Astrocyte (in vitro differentiated cells and primary cell): ENCODE measurements around the gene FGF12. TPM values are rescaled to one million over a fixed set of nuclear protein-coding genes. Genes with fewer than 3 reads are reported as not detected.

ENCODE experiments used
- DNase-seq: peaks from one replicate; pipeline ENCODE4 v3.0.0-alpha.2; 2010; ENCODE audit warnings: low read depth
- FAIRE-seq: peaks from 2 replicates; lab custom pipeline; 2011; peaks lifted over from hg19 to GRCh38; lab: Jason Lieb, UNC
- H2AFZ ChIP-seq: 2 replicates; pipeline ENCODE4 v1.6.0; 2012; ENCODE audit warnings: low read depth, low read length, inconsistent platforms
- H3K27ac ChIP-seq: 2 replicates; pipeline ENCODE4 v1.5.1; 2011; ENCODE audit warnings: low read depth, low read length, inconsistent platforms
- H3K27me3 ChIP-seq: 2 replicates; pipeline ENCODE4 v1.6.0; 2011; ENCODE audit warnings: low read length, inconsistent platforms; ENCODE audit not compliant: insufficient read depth
- H3K36me3 ChIP-seq: 2 replicates; pipeline ENCODE4 v1.5.1; 2011; ENCODE audit warnings: low read length, inconsistent platforms; ENCODE audit not compliant: insufficient read depth
- H3K4me1 ChIP-seq: 2 replicates; pipeline ENCODE4 v1.5.1; 2011; ENCODE audit warnings: low read length, inconsistent platforms; ENCODE audit not compliant: insufficient read depth
- H3K4me2 ChIP-seq: 2 replicates; pipeline ENCODE4 v1.6.0; 2012; ENCODE audit warnings: low read length, inconsistent platforms
- H3K4me3 ChIP-seq: 2 replicates; pipeline ENCODE4 v1.5.1; 2011; ENCODE audit warnings: low read depth, mild to moderate bottlenecking, low read length, inconsistent platforms; ENCODE audit not compliant: insufficient read depth
- H3K79me2 ChIP-seq: 2 replicates; pipeline ENCODE4 v1.6.0; 2012; ENCODE audit warnings: mild to moderate bottlenecking, low read length, inconsistent platforms; ENCODE audit not compliant: insufficient read depth
- H3K9ac ChIP-seq: 2 replicates; pipeline ENCODE4 v1.6.0; 2012; ENCODE audit warnings: mild to moderate bottlenecking, low read length, inconsistent platforms
- H3K9me3 ChIP-seq: 2 replicates; pipeline ENCODE4 v1.5.1; 2012; ENCODE audit warnings: low read depth, mild to moderate bottlenecking, low read length, inconsistent platforms; ENCODE audit not compliant: insufficient read depth
- H4K20me1 ChIP-seq: 2 replicates; pipeline ENCODE4 v1.6.0; 2012; ENCODE audit warnings: low read length, inconsistent platforms; ENCODE audit not compliant: insufficient read depth
- H3K27ac Mint-ChIP-seq: one replicate; pipeline ENCODE4 v1.8.0; 2021; ENCODE audit warnings: mild to moderate bottlenecking, mixed read lengths; ENCODE audit not compliant: unreplicated experiment
- H3K27me3 Mint-ChIP-seq: one replicate; pipeline ENCODE4 v1.8.0; 2021; ENCODE audit warnings: low read depth, mixed read lengths; ENCODE audit not compliant: unreplicated experiment
- H3K36me3 Mint-ChIP-seq: one replicate; pipeline ENCODE4 v1.8.0; 2021; ENCODE audit warnings: low read depth, mixed read lengths; ENCODE audit not compliant: unreplicated experiment
- H3K4me1 Mint-ChIP-seq: one replicate; pipeline ENCODE4 v1.8.0; 2021; ENCODE audit warnings: low read depth, mixed read lengths; ENCODE audit not compliant: unreplicated experiment
- H3K4me3 Mint-ChIP-seq: one replicate; pipeline ENCODE4 v1.8.0; 2021; ENCODE audit warnings: mild to moderate bottlenecking, moderate library complexity, mixed read lengths; ENCODE audit not compliant: unreplicated experiment
- H3K9me3 Mint-ChIP-seq: one replicate; pipeline ENCODE4 v1.8.0; 2021; ENCODE audit warnings: mild to moderate bottlenecking, mixed read lengths; ENCODE audit not compliant: unreplicated experiment
- CTCF ChIP-seq: IDR thresholded peaks from 2 replicates; pipeline ENCODE4 v1.5.1; 2011; ENCODE audit warnings: low read depth, mild to moderate bottlenecking, inconsistent platforms, low read length, moderate library complexity; ENCODE audit not compliant: insufficient read depth
- EZH2 ChIP-seq: IDR thresholded peaks from 2 replicates; pipeline ENCODE4 v1.6.1; 2012; ENCODE audit warnings: mild to moderate bottlenecking, low read length, inconsistent platforms; ENCODE audit not compliant: insufficient read depth
- total RNA-seq: library from RNA; stranded (reverse); gene quantifications from 2 replicates; pipeline ENCODE4 v1.2.1, GENCODE V29; 2021

FGF12 gene
- total RNA-seq, 1 donor from 2014 or later: 1.4 TPM

DNA sequence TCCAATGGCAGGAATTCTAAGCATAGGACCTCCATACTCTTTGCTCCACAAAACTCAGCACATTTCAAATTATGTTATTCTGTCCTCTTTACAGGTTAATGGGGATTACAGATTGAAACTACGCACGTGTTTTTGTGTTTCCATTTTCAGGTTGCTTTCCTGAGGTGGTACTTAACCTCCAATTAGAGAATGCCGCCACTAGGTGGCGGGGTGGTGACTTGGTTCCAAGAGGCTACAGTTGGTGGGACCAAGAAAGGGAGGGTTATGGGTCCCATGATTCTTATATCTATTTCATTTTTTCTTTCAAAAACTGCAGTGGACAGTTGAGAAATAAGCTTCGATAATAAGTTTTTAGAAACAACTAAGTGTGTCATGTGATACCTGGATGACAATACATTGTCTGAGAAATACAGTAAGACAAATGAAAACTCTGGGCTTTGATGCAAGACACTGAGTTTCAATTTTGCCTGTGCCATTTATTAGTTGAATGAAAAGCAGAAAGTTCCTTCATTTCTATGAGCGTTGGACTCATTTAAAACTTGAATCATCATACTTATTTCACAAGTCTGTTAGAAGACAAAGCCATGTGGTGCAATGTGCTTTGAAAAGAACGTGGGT is 539.0 kb downstream of the FGF12 start:
- Mint-ChIP-seq H3K27me3 (no peaks in the 10 kb centered on the region), H3K4me1 (no peaks in the 10 kb centered on the region), H3K9me3 (no peaks in the 10 kb centered on the region), H3K4me3 (no peak overlapping the region), H3K36me3 (no peaks in the 10 kb centered on the region), H3K27ac (no peak overlapping the region)
- TF ChIP-seq EZH2 (no peak), CTCF (peak; percentile 58)
- no peaks in the 10 kb centered on the region for H3K27me3 ChIP-seq
- no peak overlapping the region for H3K27ac ChIP-seq
- no peaks in the 10 kb centered on the region for H4K20me1 ChIP-seq
- no peaks in the 10 kb centered on the region for H3K4me1 ChIP-seq
- no peak overlapping the region for H2AFZ ChIP-seq
- no peaks in the 10 kb centered on the region for H3K9me3 ChIP-seq
- H3K9ac ChIP-seq: no peak overlapping the region
- FAIRE-seq (no peak), DNase-seq (peak; percentile 13)
- H3K79me2 ChIP-seq: no peaks in the 10 kb centered on the region
- H3K4me3 ChIP-seq: no peak overlapping the region
- H3K36me3 ChIP-seq: no peaks in the 10 kb centered on the region
- H3K4me2 ChIP-seq: no peak overlapping the region

DNA sequence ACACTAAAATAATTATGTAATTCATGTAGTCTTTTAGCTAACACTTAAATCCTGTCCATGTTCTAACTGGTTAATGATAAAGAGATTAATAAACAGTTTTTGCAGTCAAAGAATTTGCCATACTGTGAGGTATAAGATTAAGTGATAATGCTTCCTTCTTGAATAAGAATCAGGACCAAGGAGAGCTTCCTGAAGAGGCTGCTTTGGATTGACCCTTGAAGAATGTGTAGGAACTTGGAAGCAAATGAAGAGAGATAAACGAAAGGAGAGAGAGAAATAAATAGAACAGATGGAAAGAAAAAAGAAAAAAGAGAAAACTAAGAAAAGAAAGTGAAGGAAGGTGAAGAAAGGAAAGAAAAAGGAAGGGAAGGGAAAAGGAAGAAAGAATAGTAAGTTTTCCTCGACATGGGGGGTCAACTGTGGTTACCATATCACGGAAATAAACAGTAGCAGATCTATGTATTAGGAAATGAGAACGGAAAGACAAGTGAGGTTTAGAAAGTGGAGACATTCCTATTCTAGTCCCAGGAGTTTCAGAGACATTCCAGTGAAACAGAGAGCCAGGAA is 539.8 kb downstream of the FGF12 start:
- FAIRE-seq: no peak
- Histone ChIP-seq H4K20me1 (no peaks in the 10 kb centered on the region), H3K36me3 (no peaks in the 10 kb centered on the region), H3K9ac (no peak overlapping the region), H3K9me3 (no peaks in the 10 kb centered on the region), H3K27ac (no peak overlapping the region), H3K4me1 (no peaks in the 10 kb centered on the region), H3K79me2 (no peaks in the 10 kb centered on the region), H3K4me2 (no peak overlapping the region), H2AFZ (no peak overlapping the region), H3K27me3 (no peaks in the 10 kb centered on the region), H3K4me3 (no peak overlapping the region)
- Mint-ChIP-seq H3K4me3 (no peak overlapping the region), H3K9me3 (no peaks in the 10 kb centered on the region), H3K36me3 (no peaks in the 10 kb centered on the region), H3K4me1 (no peaks in the 10 kb centered on the region), H3K27me3 (no peaks in the 10 kb centered on the region), H3K27ac (no peak overlapping the region)
- TF ChIP-seq CTCF (no peak), EZH2 (no peak)
- DNase-seq: peak; percentile 4

GRCh38 chr3:192186498-192186897 is 540.8 kb downstream of the FGF12 start:
- TF ChIP-seq EZH2: no peak
- no peak for TF ChIP-seq CTCF
- no peak for FAIRE-seq
- H3K4me3 Mint-ChIP-seq: no peak overlapping the region

More at GRCh38 chr3:192186498-192186897, 540.8 kb downstream of the FGF12 start:
- Mint-ChIP-seq H3K27me3 (no peaks in the 10 kb centered on the region), H3K27ac (no peak overlapping the region), H3K9me3 (no peaks in the 10 kb centered on the region), H3K36me3 (no peaks in the 10 kb centered on the region), H3K4me1 (no peaks in the 10 kb centered on the region)
- Histone ChIP-seq H3K9ac (no peak overlapping the region), H3K4me3 (no peak overlapping the region), H2AFZ (no peak overlapping the region), H3K9me3 (no peaks in the 10 kb centered on the region), H3K36me3 (no peaks in the 10 kb centered on the region), H3K27ac (no peak overlapping the region), H3K79me2 (no peaks in the 10 kb centered on the region), H3K27me3 (no peaks in the 10 kb centered on the region), H3K4me1 (no peaks in the 10 kb centered on the region), H3K4me2 (no peak overlapping the region), H4K20me1 (no peaks in the 10 kb centered on the region)
- DNase-seq: no peak
